ENCODE results near the gene SOX12.
"Not testable (repeated sequence)": the region's sequence is repeated elsewhere in the genome, so short reads cannot be mapped to it uniquely, and the experiment has no call there.

SOX12 gene

GRCh38 chr20:371755-372542 lies 46.6 kb downstream of the SOX12 start:
- CTCF ChIA-PET, result interaction anchor here (1.0 to 9.9 kb wide), 9 partner anchors 8 to 295 kb away, joined by 3 to 74 read pairs (median 4); partner anchors contain the start of gene TRIB3
- TF ChIP-seq CTCF (IDR thresholded peaks at IDR 0.05; ENCODE audit: control extremely low read depth, extremely low read depth, low read depth, missing control alignments), result no peak
- DNase-seq (ENCODE audit: extremely low spot score), result no peak
- POLR2A ChIA-PET, result interaction anchor here (0.6 kb wide), 1 partner anchor 17 kb away, joined by 4 read pairs; no protein-coding TSS in a partner anchor

- DNase-seq (ENCODE audit: extremely low spot score); POLR2A ChIA-PET: not testable (repeated sequence)
- CTCF ChIA-PET, result interaction anchor here (1.0 to 4.0 kb wide), 7 partner anchors 10 to 294 kb away, joined by 3 to 20 read pairs (median 5); no protein-coding TSS in a partner anchor
Observed at GRCh38 chr20:372543-373082, 47.3 kb downstream of the SOX12 start.

GRCh38 chr20:373171-373890 lies 48.0 kb downstream of the SOX12 start:
- no peak for DNase-seq (ENCODE audit: extremely low spot score)
- TF ChIP-seq CTCF (IDR thresholded peaks at IDR 0.05; ENCODE audit: control extremely low read depth, extremely low read depth, low read depth, missing control alignments), result no peak
- ChIA-PET CTCF (interaction anchor here (1.0 to 4.0 kb wide), 7 partner anchors 9 to 294 kb away, joined by 3 to 20 read pairs (median 5); no protein-coding TSS in a partner anchor), POLR2A (interaction anchor here (0.6 kb wide), 1 partner anchor 26 kb away, joined by 3 read pairs; the partner anchor contains the start of gene NRSN2)

GRCh38 chr20:375265-375889 lies 50.0 kb downstream of the SOX12 start:
- DNase-seq (ENCODE audit: extremely low spot score), result no peak
- no peak for TF ChIP-seq CTCF (IDR thresholded peaks at IDR 0.05; ENCODE audit: control extremely low read depth, extremely low read depth, low read depth, missing control alignments)
- ChIA-PET CTCF (no interaction called here), POLR2A (no interaction called here)

- no peak for TF ChIP-seq CTCF (IDR thresholded peaks at IDR 0.05; ENCODE audit: control extremely low read depth, extremely low read depth, low read depth, missing control alignments)
- ChIA-PET POLR2A (no interaction called here), CTCF (no interaction called here)
- DNase-seq (ENCODE audit: extremely low spot score), result no peak
Observed at GRCh38 chr20:376089-376488, 50.7 kb downstream of the SOX12 start.

GRCh38 chr20:376750-377149 lies 51.4 kb downstream of the SOX12 start:
- DNase-seq (ENCODE audit: extremely low spot score), result no peak
- POLR2A ChIA-PET, result no interaction called here
- no peak for TF ChIP-seq CTCF (IDR thresholded peaks at IDR 0.05; ENCODE audit: control extremely low read depth, extremely low read depth, low read depth, missing control alignments)
- CTCF ChIA-PET, result no interaction called here

- CTCF ChIA-PET, result interaction anchor here (0.9 to 1.6 kb wide), 2 partner anchors 23 to 290 kb away, joined by 3 to 5 read pairs; no protein-coding TSS in a partner anchor
- POLR2A ChIA-PET, result interaction anchor here (0.6 kb wide), 1 partner anchor 166 kb away, joined by 4 read pairs; no protein-coding TSS in a partner anchor
- DNase-seq (ENCODE audit: extremely low spot score), result not testable (repeated sequence)
Observed at GRCh38 chr20:377578-377977, 52.2 kb downstream of the SOX12 start.

Data from GM10248 (cell line).